Motor neuron (in vitro differentiated cells): ENCODE results near the gene SULT1A2. TPM values are rescaled to one million over a fixed set of nuclear protein-coding genes. Genes with fewer than 3 reads are reported as not detected.
"Not testable (repeated sequence)": the region's sequence is repeated elsewhere in the genome, so short reads cannot be mapped to it uniquely, and the experiment has no call there.

Experiments used
- ATAC-seq, 8 experiments: fragments of 200-7000 bp; cut with Tn5 transposase; replicated peaks in 6 of 8; 2 replicates each; pipeline ENCODE4 v1.8.0; 2021; ENCODE audit warnings: mild to moderate bottlenecking in 8 of 8, moderate library complexity in 8 of 8
- H3K27ac ChIP-seq, 2 donors: fragments of 250-450 bp; sonication (Bioruptor Pico); 2 replicates each; pipeline ENCODE4 v1.9.0; 2021; ENCODE audit warnings: antibody characterized with exemption in 2 of 2, mild to moderate bottlenecking in 2 of 2, moderate library complexity in 1 of 2
- H3K4me1 ChIP-seq, 2 donors: fragments of 250-450 bp; sonication (Bioruptor Pico); replicated peaks in 1 of 2; 2 replicates each; pipeline ENCODE4 v1.6.1; 2021; ENCODE audit warnings: antibody characterized with exemption in 2 of 2, mild to moderate bottlenecking in 2 of 2, moderate library complexity in 1 of 2
- H3K4me3 ChIP-seq, 5 donors: fragments of 250-450 bp; sonication (Bioruptor Pico); 2 replicates each; pipeline ENCODE4 v1.9.0; 2021; ENCODE audit warnings: antibody characterized with exemption in 5 of 5, mild to moderate bottlenecking in 5 of 5, moderate library complexity in 4 of 5
- WGBS, 10 experiments: fragments of 450-650 bp; shearing (Covaris generic); methylation state at CpG; one replicate each; pipeline ENCODE4 v1.0.0; 2022; 5-methylcytosine and 5-hydroxymethylcytosine counted together
- in situ Hi-C, 9 experiments: fragments of 400-800 bp; cut with MboI; loops; one replicate each; pipeline ENCODE4 v1.15.0; 2021; ENCODE audit warnings: low sequenced_read_pairs in 9 of 9, low pct_unique_long_range_greater_than_20kb in 2 of 9; ENCODE audit not compliant: unreplicated experiment in 9 of 9
- total RNA-seq, 8 experiments: library from RNA; unstranded; fragments of 300-600 nt; gene quantifications; 2 replicates each; pipeline versions ENCODE4 v1.2.3 to v1.2.4, GENCODE V29; 2022

Gene SULT1A2
- total RNA-seq, 8 experiments from 2014 or later: 0.11 to 1.2 (median 0.21) TPM; not detected in 1

DNA sequence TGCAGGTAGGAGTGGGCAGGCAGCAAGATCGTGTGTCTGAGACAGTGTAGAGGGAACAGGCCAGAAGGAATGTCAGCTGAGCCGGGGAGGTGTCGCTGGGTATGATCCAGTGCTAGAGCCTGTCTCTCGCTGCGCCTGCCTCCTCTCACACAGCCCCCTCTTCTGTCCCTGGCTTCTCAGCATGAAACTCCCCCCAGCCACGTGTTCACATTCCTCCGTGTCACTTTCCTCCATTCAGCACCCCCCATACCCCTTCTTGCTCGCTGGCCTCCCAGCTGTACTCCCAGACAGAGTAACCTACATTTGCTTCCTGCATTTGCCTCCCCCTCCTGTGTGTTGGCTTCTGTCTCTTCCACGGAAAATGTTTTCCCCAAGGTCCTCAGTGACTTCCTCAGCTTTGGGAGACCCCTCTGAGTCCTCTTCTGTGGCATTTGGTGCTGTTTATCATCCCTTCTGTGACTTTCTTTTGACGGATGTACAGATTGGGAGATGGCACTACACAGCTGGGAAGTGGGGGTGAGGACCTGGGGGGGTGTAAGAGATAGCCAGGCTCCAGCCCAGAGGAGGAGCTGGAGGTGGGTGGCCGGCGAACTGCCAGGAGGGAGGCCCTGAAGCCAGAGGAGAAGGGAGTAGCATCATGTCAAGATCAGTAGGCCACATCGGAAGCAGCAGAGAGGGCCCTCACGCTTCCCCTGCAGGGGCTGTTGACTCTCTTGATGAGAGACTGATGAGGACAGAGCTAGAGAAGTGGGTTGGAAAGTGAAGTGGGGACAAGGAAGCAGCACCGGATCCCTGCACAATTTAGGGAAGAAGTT lies 23.9 kb downstream of the SULT1A2 start:
- Histone ChIP-seq H3K4me3 (no peak overlapping the region), H3K27ac (no peak overlapping the region), H3K4me1 (peaks cover 2 to 17% of the 10 kb centered on the region in 2 donors)
- peak in 7 of 8 experiments; percentile 49 to 95 (median 93) for ATAC-seq
- in situ Hi-C loops: no loop called here
- WGBS, 10 experiments: 20 to 63% (median 43%) methylated on average over 1 to 6 of the region's 15 CpGs; no CpG with 5 or more reads in 3 of the 10 experiments

DNA sequence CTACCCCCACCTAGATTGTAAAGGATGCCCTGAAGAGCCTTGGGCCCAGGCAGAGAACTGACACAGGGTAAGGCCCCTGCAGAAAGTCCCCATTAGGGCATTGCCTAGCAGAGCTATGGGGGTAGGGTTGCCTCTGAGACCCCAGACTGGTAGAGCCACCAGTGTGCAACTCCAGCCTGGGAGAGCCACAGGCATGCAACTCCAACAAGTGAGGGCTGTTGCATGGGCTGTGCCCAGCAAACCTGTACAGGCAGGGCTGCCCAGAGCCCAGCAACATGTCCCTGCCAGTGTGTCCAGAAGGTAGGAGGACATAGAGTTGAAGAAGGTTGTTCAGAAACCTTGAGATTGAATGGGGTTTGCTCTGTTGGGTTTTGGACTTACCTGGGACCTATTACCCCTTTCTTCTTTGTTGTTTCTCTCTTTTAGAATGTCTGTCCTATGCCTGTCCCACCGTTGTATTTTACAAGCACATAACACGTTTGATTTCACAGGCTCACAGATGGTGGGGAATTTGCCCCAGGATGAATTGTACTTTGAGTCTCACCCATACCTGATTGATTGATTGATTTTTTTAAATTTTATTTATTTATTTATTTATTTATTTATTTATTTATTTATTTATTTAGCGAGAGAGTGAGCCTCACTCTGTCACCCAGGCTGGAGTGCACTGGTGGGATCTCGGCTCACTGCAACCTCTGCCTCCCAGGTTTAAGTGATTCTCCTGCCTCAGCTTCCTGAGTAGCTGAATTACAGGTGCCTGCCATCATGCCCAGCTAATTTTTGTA lies 26.7 kb downstream of the SULT1A2 start:
- Histone ChIP-seq H3K4me3 (no peak overlapping the region), H3K4me1 (peaks cover 2 to 17% of the 10 kb centered on the region in 2 donors), H3K27ac (no peak overlapping the region)
- no peak for ATAC-seq
- in situ Hi-C loops: no loop called here
- 94 to 100% (median 96%) methylated on average over 1 to 4 of the region's 4 CpGs; no CpG with 5 or more reads in 3 of the 10 experiments for WGBS, 10 experiments

DNA sequence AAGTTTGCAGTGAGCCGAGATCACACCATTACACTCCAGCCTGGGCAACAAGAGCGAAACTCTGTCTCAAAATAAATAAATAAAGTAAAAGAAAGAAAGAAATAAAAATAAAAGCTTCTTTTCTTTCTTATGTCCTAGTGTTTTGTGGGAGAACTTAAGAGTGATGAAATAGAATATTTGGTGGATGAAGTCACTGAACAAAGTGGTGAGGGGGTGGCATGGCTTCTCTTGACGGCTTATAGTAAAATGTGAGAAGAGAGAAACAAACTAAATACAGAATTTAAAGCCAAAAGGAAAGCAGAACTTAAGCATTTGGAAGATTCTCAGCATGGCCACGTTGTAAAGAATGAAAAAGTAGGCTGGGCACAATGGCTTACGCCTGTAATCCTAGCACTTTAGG lies 27.8 kb downstream of the SULT1A2 start:
- in situ Hi-C loops: no loop called here
- WGBS, 10 experiments: 76 to 100% (median 89%) methylated on average over 2 to 5 of the region's 5 CpGs

GRCh38 chr16:28567292-28567691 lies 29.6 kb downstream of the SULT1A2 start:
- H3K4me1 ChIP-seq: peaks cover 0 to 4% of the 10 kb centered on the region in 2 donors
- 88 to 100% (median 100%) methylated on average over 1 to 2 of the region's 2 CpGs; no CpG with 5 or more reads in 2 of the 10 experiments for WGBS, 10 experiments
- no peak for ATAC-seq
- H3K27ac ChIP-seq: no peak overlapping the region
- in situ Hi-C loops: no loop called here
- H3K4me3 ChIP-seq: no peak overlapping the region

More for the DNA sequence above, 27.8 kb downstream of the SULT1A2 start:
- no peak for ATAC-seq
- Histone ChIP-seq H3K4me1 (peaks cover 2 to 17% of the 10 kb centered on the region in 2 donors), H3K27ac (no peak overlapping the region), H3K4me3 (no peak overlapping the region)

DNA sequence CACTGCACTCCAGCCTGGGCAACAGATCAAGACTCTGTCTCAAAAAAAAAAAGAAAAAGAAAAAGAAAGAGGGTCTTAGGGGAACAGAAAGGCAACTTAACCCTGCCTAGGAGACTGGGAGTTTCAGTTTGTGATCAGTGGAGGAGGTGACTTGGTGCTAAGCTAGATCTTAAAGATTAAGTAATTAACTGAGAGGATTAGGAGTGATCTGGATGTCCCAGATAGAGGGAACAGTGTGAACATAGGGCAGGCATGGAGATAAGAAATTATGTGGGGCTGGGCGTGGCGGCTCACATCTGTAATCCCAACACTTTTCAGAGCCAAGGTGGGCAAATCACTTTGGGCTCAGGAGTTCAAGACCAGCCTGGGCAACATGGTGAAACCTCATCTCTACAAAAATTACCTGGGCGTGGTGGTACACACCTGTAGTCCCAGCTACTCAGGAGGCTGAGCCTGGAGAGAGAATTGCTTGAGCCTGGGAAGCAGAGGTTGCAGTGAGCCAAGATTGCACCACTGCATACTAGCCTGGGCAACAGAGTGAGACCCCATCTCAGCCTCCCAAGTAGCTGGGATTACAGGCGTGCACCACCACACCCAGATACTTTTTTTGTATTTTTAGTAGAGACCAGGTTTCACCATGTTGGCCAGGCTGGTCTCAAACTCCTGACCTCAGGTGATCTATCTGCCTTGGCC lies 30.5 kb downstream of the SULT1A2 start:
- WGBS, 10 experiments: 67 to 100% (median 100%) methylated on average over 1 to 4 of the region's 4 CpGs; no CpG with 5 or more reads in 3 of the 10 experiments
- ATAC-seq, H3K4me1 ChIP-seq, H3K4me3 ChIP-seq, in situ Hi-C loops, H3K27ac ChIP-seq: not testable (repeated sequence)

GRCh38 chr16:28563218-28563617 lies 33.6 kb downstream of the SULT1A2 start:
- H3K4me3 ChIP-seq: no peak overlapping the region
- ATAC-seq: no peak
- in situ Hi-C loops: no loop called here
- H3K4me1 ChIP-seq: no peaks in the 10 kb centered on the region
- 50 to 100% (median 89%) methylated on average over 1 to 6 of the region's 6 CpGs; no CpG with 5 or more reads in 1 of the 10 experiments for WGBS, 10 experiments
- H3K27ac ChIP-seq: no peak overlapping the region

DNA sequence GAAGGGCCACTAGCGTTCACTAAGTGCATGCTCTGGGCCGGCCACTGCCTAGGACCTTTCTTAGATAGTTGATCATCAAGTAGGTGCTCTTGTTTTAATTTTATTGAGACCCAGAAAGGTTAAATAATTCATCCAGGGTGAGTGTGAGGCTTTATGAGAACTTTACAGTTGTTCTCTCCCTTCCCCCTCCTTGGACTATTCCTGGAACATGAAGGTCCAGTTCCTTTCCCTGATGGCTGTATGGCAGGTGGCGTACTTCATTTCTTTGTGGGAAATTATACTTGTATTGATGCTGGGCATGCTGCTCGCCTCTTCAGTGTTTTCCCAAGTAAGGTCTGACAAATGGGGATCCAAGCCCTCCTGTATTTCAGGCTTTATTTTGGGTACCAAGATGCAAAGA lies 34.7 kb downstream of the SULT1A2 start:
- H3K27ac ChIP-seq: no peak overlapping the region
- 85 to 100% (median 98%) methylated on average over 1 to 4 of the region's 4 CpGs; no CpG with 5 or more reads in 2 of the 10 experiments for WGBS, 10 experiments
- H3K4me3 ChIP-seq: no peak overlapping the region
- no peaks in the 10 kb centered on the region for H3K4me1 ChIP-seq
- ATAC-seq: no peak
- in situ Hi-C loops: no loop called here

- no peak overlapping the region for H3K27ac ChIP-seq
- no peak overlapping the region for H3K4me3 ChIP-seq
- no peaks in the 10 kb centered on the region for H3K4me1 ChIP-seq
- WGBS, 10 experiments: 45 to 100% (median 81%) methylated on average over 1 to 3 of the region's 7 CpGs; no CpG with 5 or more reads in 2 of the 10 experiments
- ATAC-seq: no peak
- in situ Hi-C loops: no loop called here
Observed at GRCh38 chr16:28561557-28562187, 35.2 kb downstream of the SULT1A2 start.

DNA sequence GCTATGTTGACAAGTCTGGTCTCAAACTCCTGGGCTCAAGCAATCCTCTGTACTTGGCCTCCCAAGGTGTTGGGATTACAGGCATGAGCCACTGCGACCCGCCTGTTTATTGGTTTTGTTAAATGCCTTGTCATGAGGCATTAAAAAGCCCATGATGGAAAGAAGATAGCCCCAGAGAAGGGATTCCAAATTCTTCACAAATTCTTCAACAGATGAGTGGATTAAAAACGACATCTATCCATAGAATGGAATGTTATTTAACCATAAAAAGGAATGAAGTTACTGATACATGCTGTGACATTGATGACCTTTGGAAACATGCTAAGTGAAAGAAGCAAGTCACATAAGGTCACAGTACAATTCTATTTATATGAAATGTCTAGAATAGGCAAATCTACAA lies 38.4 kb downstream of the SULT1A2 start:
- in situ Hi-C loops: no loop called here
- ATAC-seq: no peak
- peaks cover 0 to 6% of the 10 kb centered on the region in 2 donors for H3K4me1 ChIP-seq
- H3K4me3 ChIP-seq: no peak overlapping the region
- WGBS, 10 experiments: 0 to 97% (median 75%) methylated on average over 1 to 3 of the region's 3 CpGs; no CpG with 5 or more reads in 3 of the 10 experiments
- no peak overlapping the region for H3K27ac ChIP-seq

DNA sequence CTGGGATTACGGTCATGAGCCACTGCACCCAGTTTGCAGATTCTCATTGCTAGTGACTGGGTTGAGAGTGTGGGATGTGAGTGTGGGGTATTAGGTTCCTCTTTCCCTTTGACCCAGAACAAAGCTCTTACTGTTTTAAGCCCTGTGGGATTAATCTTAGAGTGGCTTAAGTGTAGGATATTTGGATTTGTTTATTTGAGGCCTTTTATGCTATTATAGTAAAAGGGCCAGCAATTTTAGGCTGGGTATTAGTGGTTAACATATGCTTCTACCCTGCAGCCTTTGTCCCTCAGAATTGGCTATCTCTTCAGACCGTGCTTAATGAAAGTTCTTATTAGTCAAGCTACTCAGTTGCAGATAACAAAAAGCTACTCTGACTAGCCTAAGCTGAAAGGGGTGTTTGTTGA lies 39.9 kb downstream of the SULT1A2 start:
- Histone ChIP-seq H3K27ac (no peak overlapping the region), H3K4me3 (no peak overlapping the region), H3K4me1 (peaks cover 0 to 9% of the 10 kb centered on the region in 2 donors)
- in situ Hi-C loops: no loop called here
- 80 to 100% (median 90%) methylated on average over 1 of the region's 2 CpGs; no CpG with 5 or more reads in 6 of the 10 experiments for WGBS, 10 experiments
- no peak for ATAC-seq

- H3K4me1 ChIP-seq: peaks cover 0 to 9% of the 10 kb centered on the region in 2 donors
- 29 to 100% (median 92%) methylated on average over 1 to 2 of the region's 2 CpGs; no CpG with 5 or more reads in 1 of the 10 experiments for WGBS, 10 experiments
- no peak for ATAC-seq
- H3K4me3 ChIP-seq: no peak overlapping the region
- H3K27ac ChIP-seq: no peak overlapping the region
- in situ Hi-C loops: no loop called here
Observed at GRCh38 chr16:28555561-28555960, 41.3 kb downstream of the SULT1A2 start.

- ATAC-seq: no peak
- Histone ChIP-seq H3K4me1 (peaks cover 0 to 9% of the 10 kb centered on the region in 2 donors), H3K4me3 (peak overlapping the region; percentile 62 to 99 (median 82)), H3K27ac (no peak overlapping the region)
- in situ Hi-C loops: no loop called here
- 43 to 98% (median 81%) methylated on average over 3 to 15 of the region's 15 CpGs; no CpG with 5 or more reads in 2 of the 10 experiments for WGBS, 10 experiments
Observed at GRCh38 chr16:28554634-28555423, 42.0 kb downstream of the SULT1A2 start.
